Stimulated activated CD4-positive, alpha-beta T cell treated with anti-CD3 and anti-CD28 coated beads, Interleukin-2, amount 100 ng/mL, for 48 hours (primary cell): Measurements from ENCODE around the gene RAB11A.

ENCODE experiments used
- DNase-seq, 2 donors: peaks; one replicate each; pipeline ENCODE4 v3.0.0-alpha.2; 2020

The RAB11A gene

DNA sequence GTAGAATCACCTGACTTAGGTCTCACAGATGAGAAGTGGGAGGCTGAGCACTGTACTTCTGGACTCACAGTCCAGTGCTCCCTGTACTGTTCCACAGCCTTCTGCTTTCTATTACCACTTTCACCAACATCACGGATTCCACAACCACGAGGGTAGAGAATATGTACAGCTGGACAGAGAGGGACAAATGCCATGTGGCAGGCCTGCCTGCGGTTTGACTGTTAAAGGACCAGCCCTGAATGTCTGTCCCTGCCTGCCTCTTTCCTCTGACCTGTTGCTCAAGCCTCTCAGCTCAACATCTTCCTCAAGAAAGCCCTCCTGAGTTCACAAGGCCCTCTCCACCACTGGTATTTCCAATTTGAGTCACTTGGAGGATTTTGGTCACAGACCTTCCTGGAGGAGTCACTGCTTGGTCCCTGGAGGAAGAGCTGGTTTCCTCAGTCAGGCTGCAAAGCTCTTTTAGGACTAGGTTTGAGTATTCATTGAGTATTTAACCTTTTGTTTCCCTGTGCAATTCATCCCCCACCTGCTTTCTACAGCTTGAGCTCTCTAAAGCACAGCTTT is 49.1 kb downstream of the RAB11A start:
- DNase-seq = no peak

DNA sequence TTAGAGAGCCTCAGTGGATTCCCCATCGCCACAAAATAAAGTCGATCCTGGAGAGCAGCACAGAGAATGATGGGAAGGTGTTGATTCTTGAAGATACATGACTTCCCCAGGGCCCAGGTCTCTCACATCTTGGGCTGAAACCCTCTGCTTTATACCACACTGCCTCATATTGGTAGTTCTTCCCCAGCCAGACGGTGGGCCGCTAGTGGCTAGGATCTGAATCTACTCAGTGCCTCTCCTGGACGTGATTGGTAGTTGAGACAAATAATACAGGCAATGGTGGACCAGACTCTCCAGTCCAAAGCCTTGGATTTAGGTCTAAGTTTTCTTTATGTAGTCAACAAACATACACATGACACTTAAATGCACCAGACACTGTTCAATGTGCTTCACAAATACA is 49.7 kb downstream of the RAB11A start:
- DNase-seq = no peak

DNA sequence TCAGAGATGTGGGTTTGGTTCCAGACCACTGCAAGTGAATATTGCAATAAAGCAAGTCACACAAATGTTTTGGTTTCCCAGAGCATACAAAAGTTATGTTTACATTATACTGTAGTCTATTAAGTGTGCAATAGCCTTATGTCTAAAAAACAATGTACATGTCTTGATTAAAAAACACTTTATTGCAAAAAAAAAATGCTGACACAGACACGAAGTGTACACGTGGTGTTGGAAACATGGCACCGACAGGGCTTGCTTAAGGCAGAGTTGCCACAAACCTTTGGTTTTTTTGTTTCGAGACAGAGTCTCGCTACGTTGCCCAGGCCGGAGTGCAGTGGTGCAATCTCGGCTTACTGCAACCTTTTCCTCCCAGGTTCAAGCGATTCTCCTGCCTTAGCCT is 50.1 kb downstream of the RAB11A start:
- no peak for DNase-seq

DNA sequence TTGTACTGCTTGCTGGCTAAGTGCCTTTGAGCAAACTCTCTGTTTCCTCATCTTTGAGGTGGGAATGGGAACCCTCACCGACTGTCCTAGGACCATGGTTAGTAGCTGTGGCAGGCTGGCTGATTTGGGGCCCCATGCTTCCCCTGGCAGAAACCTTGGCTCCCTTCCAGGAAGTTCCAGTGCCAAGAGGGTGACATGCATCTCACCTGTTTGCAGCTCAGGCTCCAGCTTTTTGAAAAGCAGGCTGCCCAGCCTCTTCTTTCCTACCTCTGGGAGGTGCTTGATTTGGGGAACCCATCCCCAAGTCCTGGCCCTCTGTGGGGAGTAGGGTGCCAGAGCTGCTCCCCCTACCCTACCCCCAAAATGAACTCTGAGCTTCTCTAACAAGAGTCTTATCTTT is 50.8 kb downstream of the RAB11A start:
- no peak for DNase-seq

DNA sequence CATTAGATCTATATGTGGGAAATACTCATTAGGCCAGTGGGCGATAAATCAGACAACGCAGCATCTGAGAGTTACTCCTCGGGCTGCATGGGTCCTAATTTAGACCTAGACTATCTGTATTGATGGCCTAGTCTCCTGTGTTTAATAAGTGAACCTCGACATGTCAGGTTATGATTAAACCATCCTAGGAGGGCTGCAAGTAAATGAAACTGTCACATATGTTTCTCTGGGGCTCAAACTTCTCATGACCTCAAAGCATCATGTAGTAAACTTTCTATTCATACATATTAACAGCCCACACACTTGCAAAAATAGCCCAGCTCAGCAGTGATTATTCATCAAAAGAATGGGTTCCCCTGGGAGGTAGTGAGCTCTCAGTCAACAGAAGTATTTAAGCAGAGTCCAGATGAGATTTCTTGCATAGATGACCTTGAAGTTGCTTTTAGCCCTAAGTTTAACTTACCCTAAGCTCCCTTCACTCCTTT is 51.6 kb downstream of the RAB11A start:
- no peak for DNase-seq

DNA sequence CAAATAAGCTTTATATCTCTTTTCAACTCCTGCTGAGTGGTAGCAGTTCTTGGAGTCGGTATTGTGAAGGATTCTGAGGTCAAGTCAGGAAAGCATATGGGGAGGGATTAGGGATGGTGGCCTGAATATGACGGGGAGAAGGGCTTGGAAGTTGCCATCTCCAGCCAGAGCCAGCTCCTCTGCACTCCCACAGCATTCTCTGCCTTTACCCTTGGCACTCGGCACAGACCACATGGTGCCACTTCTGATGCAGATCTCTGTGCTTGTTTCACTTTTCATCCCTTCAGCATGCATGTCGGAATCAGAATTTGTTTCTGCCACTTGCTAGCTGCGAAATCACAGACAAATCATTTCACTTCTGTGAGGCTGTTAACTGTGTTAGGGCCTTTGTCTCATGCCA is 52.5 kb downstream of the RAB11A start:
- DNase-seq = no peak

DNA sequence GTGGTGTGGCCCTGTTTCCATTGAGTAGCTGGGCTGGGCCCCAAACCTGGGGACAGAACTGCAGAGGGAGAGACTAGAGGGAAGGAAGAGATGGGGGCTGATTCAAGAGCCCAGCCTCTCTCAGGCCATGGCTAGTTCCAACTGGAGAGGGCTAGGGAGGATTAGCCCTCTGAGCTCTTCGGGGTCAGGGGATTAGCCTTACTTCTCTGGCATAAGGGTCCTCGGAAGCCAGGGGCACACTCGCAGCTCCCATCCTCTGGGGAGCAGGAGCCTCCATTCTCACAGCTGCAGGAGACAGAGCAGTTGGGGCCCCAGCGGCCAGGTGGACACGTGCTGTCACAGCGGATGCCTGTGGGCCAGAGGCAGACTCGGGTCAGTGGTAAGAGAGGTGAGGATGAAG is 53.3 kb downstream of the RAB11A start:
- no peak for DNase-seq

DNA sequence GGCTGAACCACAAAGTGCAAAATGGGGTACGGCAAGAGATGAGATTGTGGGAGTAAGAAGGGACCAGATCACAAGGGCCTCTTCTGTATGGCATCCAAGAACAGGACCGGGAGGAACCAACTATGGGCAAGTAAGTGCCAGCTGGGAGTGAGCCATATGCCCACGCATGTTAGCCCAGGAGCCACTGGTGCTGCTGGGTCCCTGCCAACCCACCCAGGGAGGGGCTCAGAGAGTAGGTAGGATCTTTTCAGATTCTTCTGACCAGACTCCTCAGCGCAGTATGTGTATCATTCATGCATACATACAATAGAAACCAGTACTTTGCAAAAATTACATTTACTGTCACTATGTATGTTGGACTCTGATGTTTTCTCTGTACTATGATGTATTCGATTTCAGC is 54.0 kb downstream of the RAB11A start:
- no peak for DNase-seq

DNA sequence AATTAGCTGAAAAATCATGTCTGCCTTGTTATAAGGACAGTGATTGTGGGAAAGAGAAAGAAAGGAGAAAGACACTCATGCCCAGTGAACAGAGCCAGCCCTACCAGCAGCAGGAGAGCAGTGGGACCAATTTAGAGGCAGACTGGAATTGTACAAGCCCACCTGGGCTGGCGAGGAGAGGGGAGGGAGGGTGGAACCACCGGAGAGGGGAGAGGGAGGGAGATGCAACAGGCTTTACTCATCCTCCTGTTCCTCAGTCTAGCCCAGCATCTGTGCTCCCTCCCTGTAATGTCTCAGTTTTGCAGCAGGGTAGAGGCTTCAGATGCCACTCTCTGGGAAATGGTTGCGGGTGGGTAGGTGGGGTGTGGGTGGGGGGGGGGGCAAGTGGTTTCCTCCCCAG is 54.7 kb downstream of the RAB11A start:
- DNase-seq = no peak

DNA sequence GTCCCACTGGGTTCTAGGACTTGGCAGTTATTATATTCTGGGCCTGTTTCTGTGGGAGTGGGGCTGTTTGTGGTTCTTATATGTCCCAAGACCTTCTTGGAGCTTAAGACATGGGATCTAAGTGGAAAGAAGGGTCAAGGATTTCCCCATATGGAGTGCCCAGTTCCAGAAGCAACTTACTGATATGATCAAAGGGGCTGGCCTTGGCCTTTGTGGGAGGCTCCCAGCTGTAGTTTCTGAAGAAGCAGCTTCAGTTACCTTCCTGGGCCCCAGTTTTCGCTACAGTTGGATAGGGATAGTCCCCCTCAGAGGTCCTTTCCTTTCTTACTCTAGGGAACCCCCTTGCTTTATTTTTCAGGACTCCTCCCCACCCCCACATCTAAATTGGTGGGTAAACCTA is 56.0 kb downstream of the RAB11A start:
- no peak for DNase-seq

DNA sequence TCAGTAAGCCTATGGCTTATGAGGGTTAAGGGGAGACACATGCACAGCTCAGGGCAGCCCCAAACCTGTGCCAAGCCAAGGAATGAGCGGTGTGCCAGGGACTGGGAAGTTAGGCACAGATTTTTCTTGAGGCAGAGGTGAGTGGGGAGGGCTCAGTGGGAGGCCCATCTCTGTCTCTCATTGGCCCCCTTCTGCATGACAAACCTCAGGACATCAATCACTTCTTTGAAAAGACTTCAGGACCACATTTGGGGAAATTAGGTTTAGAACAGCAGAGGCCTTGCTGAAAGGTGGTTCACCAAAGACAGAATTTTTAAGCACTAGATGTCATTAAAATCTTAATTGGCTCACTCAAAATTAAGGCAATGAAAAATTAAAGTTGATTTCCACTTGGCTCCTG is 57.2 kb downstream of the RAB11A start:
- no peak for DNase-seq

DNA sequence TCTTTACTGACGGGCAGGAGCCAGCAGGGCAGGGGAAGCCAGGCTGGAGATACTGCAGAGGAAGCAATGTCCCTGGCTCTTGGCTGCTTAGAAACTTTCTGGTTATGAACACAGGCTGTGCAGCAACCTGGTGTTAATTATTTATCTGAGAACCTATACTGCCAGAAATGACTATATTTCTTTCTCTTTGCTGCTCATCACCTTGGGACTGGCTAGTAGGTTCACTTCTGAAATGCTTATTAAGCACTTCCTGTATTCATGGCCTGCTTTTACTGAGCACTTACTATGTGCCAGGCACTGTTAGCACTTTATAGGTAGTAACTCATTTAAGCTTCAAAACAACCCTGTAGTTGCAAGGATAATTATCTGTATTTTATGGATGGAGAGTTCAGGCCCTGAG is 57.6 kb downstream of the RAB11A start:
- DNase-seq = no peak

DNA sequence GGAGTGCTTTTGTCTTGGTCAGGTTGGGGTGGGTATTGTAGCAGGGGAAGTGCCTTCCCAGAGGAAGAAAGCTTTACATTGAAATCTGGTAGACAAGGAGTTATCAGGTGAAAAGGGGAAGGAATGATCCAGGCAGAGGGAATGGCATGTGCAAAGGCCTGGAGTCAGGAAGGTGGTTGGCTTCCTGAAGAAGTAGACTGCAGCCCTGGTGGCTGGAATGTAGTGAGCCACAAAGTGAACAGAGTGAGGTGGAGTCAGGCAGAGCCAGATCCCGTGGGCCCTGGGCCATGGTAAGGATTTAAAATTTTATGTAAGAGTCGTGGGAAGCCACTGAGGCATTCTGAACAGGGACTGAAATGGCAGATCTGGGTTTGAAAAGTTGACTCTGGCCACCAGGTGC is 58.3 kb downstream of the RAB11A start:
- no peak for DNase-seq

DNA sequence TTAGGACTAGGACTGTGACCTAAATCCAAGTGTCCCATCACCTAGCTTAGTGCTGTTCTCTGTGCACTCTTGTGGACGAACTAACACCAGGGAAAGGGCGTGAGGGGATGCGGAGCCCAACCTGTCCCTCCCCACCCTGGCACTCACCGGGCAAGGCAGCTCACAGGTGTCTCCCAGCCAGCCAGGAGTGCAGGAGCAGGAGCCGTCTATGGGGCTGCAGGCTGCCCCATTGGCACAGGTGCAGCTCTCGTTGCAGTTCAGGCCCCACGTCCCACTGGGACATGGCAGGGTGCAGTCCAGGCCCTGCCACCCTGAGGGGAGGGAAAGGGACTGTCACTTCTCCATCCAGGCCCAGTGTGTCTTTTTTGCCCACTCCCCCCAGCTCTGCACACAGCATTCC is 60.3 kb downstream of the RAB11A start:
- no peak for DNase-seq

DNA sequence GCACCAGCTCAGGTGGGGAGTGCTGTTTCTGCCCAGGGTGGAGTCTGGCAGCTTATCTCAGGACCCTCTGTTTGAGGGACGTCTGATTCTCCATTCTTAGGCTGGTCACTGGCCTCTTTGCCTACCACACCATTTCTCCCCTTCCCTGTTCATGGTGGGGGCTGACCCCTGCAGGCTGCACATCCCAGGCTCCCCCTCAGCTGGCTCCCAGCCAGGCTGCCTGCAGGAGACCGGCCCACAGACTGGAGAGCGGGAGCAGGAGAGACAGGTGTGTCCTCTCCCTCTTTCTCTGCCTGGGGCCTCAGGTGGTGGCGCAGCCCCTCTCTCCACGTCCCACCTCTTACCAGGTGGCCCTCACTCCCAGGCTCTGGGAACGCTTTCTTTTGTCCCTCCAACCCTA is 60.8 kb downstream of the RAB11A start:
- DNase-seq = no peak

DNA sequence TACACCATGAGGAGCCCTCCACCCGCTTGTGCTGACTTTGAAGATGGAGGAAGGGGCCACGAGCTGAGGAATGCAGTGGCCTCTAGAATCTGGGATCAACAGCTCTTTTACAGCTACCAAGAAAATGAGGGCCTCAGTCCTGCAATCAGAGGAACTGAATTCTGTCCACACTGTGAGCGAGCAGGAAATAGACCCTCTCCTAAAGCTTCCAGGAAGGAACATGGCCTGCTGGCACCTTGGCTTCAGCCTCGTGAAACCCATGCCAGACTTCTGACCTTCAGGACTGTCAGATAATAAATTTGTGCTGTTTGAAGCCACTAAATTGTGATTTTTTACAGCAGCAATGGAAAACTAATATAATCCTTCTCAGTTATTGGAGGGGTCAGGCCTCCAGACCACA is 61.9 kb downstream of the RAB11A start:
- no peak for DNase-seq

DNA sequence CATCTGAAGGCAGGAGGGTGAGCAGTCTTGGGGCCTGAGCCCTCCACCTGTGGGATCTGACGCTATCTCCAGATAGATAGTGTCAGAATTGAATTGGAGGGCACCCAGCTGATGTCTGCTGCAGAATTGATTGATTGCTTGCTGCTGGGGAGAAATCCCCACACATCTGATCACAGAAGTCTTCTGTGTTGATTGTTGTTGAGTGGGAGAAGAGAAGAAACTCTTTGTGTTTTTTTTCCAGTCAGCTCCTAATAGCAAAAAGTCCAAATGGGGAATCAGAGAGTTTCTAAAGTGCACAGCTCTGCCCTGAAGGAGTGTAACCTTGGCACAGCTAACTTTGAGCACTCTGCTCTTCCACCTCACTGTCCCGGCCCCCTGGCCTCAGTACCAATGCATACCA is 66.1 kb downstream of the RAB11A start:
- no peak for DNase-seq

DNA sequence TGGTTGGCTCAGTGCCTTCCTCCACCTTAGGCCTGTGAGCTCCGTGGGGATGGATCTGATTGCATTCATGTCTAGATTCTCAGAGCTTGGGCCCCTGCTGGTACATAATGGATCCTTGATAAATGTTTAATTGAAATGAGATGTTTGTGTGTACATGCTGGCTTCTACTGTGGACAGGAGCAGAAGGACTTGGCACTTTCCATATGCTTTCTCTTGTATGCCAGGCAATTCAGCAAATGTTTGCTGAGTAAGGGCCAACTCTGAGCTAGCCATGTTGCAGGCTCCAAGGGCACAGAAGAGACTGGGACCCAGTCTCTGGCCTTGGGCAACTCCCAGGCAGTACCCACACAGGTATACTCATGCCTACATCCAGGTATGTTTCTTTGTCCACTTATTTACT is 67.0 kb downstream of the RAB11A start:
- no peak for DNase-seq

DNA sequence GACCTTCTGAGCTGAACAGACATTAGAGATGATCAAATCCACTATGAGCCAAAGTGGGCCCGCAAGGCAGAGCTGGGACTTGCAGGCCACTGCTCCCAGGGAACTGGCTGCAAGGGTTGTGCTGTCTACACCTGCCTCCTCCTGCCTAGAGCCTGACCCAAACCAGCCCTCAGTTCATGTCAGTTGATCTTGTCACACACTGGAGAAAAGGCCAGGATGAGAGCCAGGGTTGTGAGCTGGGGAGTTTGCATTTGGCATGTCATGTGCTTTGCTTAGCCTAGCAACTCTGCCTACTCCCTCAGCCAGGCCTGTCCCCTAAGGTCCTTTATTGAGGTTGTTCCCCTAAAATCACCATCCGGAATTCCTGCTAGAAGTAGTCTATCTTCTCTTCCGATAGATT is 67.8 kb downstream of the RAB11A start:
- DNase-seq = no peak

DNA sequence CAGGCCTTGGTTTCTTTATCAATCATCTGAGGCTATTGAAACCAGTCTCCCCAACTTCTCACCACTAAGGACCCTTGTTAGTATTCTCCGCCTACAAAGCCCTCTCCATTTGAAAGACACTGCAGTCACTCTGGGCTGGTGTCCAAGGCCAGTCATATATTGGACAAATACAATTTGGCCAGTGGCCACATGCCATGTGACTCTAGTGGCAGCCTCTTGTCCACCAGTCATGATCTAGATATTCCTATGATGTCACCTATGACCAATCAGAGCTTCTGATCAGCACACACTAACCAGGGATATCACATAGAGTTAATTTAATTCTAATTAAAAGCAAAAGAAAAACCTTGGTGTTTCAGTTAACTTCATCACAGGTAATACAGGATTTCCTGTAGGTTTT is 68.2 kb downstream of the RAB11A start:
- no peak for DNase-seq

DNA sequence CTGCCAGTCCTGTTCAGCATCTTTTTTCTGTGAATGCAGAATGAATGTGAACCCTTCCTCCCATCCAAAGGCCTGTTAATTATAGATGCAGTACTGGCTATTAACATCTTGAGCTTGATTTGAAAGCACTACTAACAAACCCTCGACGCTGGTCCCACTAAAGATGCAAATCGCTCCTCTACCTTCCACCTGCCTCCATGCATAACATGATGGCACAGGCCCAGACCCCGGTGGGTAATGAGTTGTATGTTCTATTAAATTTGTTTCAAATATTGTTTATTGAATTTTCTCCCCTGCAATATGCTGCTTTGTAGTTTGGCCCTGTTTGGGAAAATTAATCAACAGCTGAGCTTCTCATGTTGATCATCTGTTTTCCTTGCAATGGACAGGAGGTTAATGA is 69.3 kb downstream of the RAB11A start:
- no peak for DNase-seq

DNA sequence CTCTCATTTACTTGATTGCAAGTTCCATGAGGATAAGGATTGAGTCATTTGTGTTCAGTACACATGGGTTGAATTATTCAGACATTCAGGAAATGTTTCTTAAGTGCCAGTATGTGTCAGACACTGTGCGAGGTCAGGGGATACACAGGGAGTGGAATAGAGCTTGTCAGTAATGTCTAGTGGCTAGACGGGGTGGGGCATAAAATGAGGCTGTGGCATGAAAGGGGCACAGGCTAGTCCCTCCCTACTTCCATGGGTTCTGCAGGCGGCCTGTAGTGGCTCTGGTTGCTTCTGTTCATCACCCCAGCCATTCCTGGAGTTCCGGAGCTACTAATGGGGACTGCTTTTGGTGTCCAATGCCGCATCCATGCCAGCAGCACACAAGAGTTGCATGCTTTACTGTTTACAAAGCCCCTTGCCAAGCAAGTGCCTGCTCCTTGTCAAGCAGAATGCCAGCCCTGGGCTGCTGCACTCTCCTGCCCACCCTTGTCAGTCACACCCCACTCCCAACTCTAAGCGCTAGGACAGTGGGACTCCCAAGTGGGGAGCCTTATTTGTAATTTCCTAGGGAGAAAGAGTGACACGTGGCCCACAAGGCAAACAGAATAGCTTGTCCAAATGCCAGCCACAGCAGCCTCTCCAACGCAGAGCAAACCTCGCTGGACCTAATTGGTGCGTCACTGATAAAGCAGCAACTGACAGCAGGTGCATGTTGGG is 70.8 kb downstream of the RAB11A start:
- no peak for DNase-seq

DNA sequence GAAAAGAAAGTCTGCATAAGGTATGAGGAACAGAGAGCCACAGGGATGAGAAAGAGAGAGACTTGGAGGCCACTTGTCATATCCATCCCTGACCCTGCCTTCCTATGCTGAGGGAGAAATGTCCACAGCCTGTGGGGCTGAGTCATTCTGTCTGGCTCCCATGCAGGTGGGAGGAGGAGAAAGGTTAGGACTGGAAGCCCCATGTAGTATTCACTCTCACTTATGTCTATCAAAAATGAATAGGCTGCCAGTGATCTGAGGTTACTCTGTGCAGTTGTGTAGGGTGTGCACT is 71.3 kb downstream of the RAB11A start:
- DNase-seq = no peak
